ENCODE results near the gene TMEM165.

Gene TMEM165

GRCh38 chr4:55409468-55410171 is 13.9 kb downstream of the TMEM165 start:
- DNase-seq, result peak; percentile 36

GRCh38 chr4:55410431-55410830 is 14.7 kb downstream of the TMEM165 start:
- DNase-seq, result no peak

GRCh38 chr4:55411621-55412020 is 15.9 kb downstream of the TMEM165 start:
- no peak for DNase-seq

GRCh38 chr4:55416176-55416575 is 20.4 kb downstream of the TMEM165 start:
- DNase-seq, result no peak

- DNase-seq, result no peak
Observed at GRCh38 chr4:55424791-55425190, 29.0 kb downstream of the TMEM165 start.

- DNase-seq, result no peak
Observed at GRCh38 chr4:55431710-55432336, 36.1 kb downstream of the TMEM165 start.

- DNase-seq, result no peak
Observed at GRCh38 chr4:55435141-55435841, 39.5 kb downstream of the TMEM165 start.

- DNase-seq, result no peak
Observed at GRCh38 chr4:55437356-55437796, 41.6 kb downstream of the TMEM165 start.

GRCh38 chr4:55437823-55438222 is 42.1 kb downstream of the TMEM165 start:
- DNase-seq, result no peak

- DNase-seq, result no peak
Observed at GRCh38 chr4:55438314-55438713, 42.6 kb downstream of the TMEM165 start.

GRCh38 chr4:55439023-55439422 is 43.3 kb downstream of the TMEM165 start:
- DNase-seq, result no peak

GRCh38 chr4:55440786-55441185 is 45.0 kb downstream of the TMEM165 start:
- no peak for DNase-seq

GRCh38 chr4:55442541-55442940 is 46.8 kb downstream of the TMEM165 start:
- DNase-seq, result no peak

- no peak for DNase-seq
Observed at GRCh38 chr4:55444827-55445226, 49.1 kb downstream of the TMEM165 start.

- DNase-seq, result no peak
Observed at GRCh38 chr4:55445921-55446577, 50.3 kb downstream of the TMEM165 start.

GRCh38 chr4:55446578-55446922 is 50.8 kb downstream of the TMEM165 start:
- DNase-seq, result no peak

GRCh38 chr4:55447108-55447708 is 51.5 kb downstream of the TMEM165 start:
- DNase-seq, result no peak

GRCh38 chr4:55447831-55448230 is 52.1 kb downstream of the TMEM165 start:
- DNase-seq, result no peak

- DNase-seq, result no peak
Observed at GRCh38 chr4:55450566-55450965, 54.8 kb downstream of the TMEM165 start.

- DNase-seq, result no peak
Observed at GRCh38 chr4:55458164-55458563, 62.4 kb downstream of the TMEM165 start.

- no peak for DNase-seq
Observed at GRCh38 chr4:55458611-55459010, 62.9 kb downstream of the TMEM165 start.

- no peak for DNase-seq
Observed at GRCh38 chr4:55466001-55466400, 70.2 kb downstream of the TMEM165 start.

- no peak for DNase-seq
Observed at GRCh38 chr4:55468724-55469123, 73.0 kb downstream of the TMEM165 start.
